H1 (cell line): ENCODE data around the gene ADAMTS20.

Source experiments
- ASH2L ChIP-seq: fragments of 200-600, 300-600 bp; sonication (generic); IDR thresholded peaks from one replicate; pipeline ENCODE4 v1.7.1; 2017; ENCODE audit warnings: low read length
- CTCF ChIP-seq, 3 experiments: IDR thresholded peaks; 1 replicate in 2 of 3; 2 replicates in 1 of 3; pipeline versions ENCODE4 v1.5.1 to v1.6.1; 2011; ENCODE audit warnings: low read length in 3 of 3, mild to moderate bottlenecking in 3 of 3, inconsistent platforms in 2 of 3, low read depth in 1 of 3, moderate library complexity in 1 of 3; ENCODE audit not compliant: insufficient read depth in 1 of 3; ENCODE audit errors: control extremely low read depth in 1 of 3
- JUND ChIP-seq: IDR thresholded peaks from 2 replicates; pipeline ENCODE4 v1.6.1; 2011; ENCODE audit warnings: mild to moderate bottlenecking, improper control_type of control experiment, low read length
- POLR2AphosphoS5 ChIP-seq: IDR thresholded peaks from 2 replicates; pipeline ENCODE4 v1.6.1; 2011; ENCODE audit warnings: low read depth, low read length
- SIN3A ChIP-seq, 2 experiments: IDR thresholded peaks in 1 of 2; conservative IDR thresholded peaks in 1 of 2; 2 replicates each; pipeline ENCODE4 v1.6.1; 2011 to 2012; ENCODE audit warnings: low read length in 2 of 2, improper control_type of control experiment in 1 of 2, low read depth in 1 of 2, mild to moderate bottlenecking in 1 of 2
- SP1 ChIP-seq: IDR thresholded peaks from 2 replicates; pipeline ENCODE4 v1.6.1; 2011; ENCODE audit warnings: low read depth, low read length
- TCF12 ChIP-seq: IDR thresholded peaks from 2 replicates; pipeline ENCODE4 v1.6.1; 2011; ENCODE audit warnings: low read depth, mild to moderate bottlenecking, low read length
- USF2 ChIP-seq: IDR thresholded peaks from 2 replicates; pipeline ENCODE4 v1.6.1; 2011; ENCODE audit warnings: low read length, improper control_type of control experiment

- TF ChIP-seq TCF12 (no peak), JUND (no peak), USF2 (no peak), POLR2AphosphoS5 (no peak), SP1 (no peak), CTCF (IDR thresholded peaks at IDR 0.05; ENCODE audit: control extremely low read depth in 1 of 3, insufficient read depth in 1 of 3, low read depth in 1 of 3, low read length in 3 of 3) (no peak), ASH2L (no peak), SIN3A (conservative IDR thresholded peaks at IDR 0.05 in 1 of 2, IDR thresholded peaks at IDR 0.05 in 1 of 2; ENCODE audit: low read depth in 1 of 2, low read length in 2 of 2) (no peak)
These were observed 115.4 kb downstream of the ADAMTS20 start for GRCh38 chr12:43436597-43436996.
